ENCODE measurements around the gene PRRX2. TPM values are rescaled to one million over a fixed set of nuclear protein-coding genes. Genes with fewer than 3 reads are reported as not detected.

Gene PRRX2
- total RNA-seq, result 1.1 TPM
- long read RNA-seq, partial matches to known transcripts, result 0 of 2 reads
- long read RNA-seq, other reads (novel, unspliced or antisense), result 0 of 2 reads

- DNase-seq (no peak), ATAC-seq (peak; percentile 12)
- H3K9me3 ChIP-seq, result no peaks in the 10 kb centered on the region
- intact Hi-C loops (cut with DNase I), result no loop called here
- H3K36me3 ChIP-seq, result no peaks in the 10 kb centered on the region
- peaks cover 8% of the 10 kb centered on the region for H3K4me1 ChIP-seq
- H3K27ac ChIP-seq, result no peak within 1 kb of the TSS
- TF ChIP-seq CTCF (IDR thresholded peaks at IDR 0.05), result no peak
- H3K27me3 ChIP-seq, result peaks cover 32% of the 10 kb centered on the region
- peak within 1 kb of the TSS; percentile 38 for H3K4me3 ChIP-seq
Measured at GRCh38 chr9:129665389-129665775, at the start of gene PRRX2. Gene PRRX2, plus strand, starts transcription at chr9:129665647. Its CDS starts 221 bp downstream, at chr9:129665868.

GRCh38 chr9:129617167-129617566 is 48.3 kb upstream of the PRRX2 start:
- no peaks in the 10 kb centered on the region for H3K9me3 ChIP-seq
- DNase-seq, result no peak
- peak; percentile 34 for ATAC-seq
- peaks cover 7% of the 10 kb centered on the region for H3K4me1 ChIP-seq
- intact Hi-C loops (cut with DNase I), result loop anchor here (5.0 kb wide), 1 partner anchor 480 kb away; no protein-coding TSS in a partner anchor
- peak; percentile 25 for TF ChIP-seq CTCF (IDR thresholded peaks at IDR 0.05)
- H3K27ac ChIP-seq, result no peak overlapping the region
- H3K36me3 ChIP-seq, result no peaks in the 10 kb centered on the region
- H3K4me3 ChIP-seq, result no peak overlapping the region
- peaks cover 11% of the 10 kb centered on the region for H3K27me3 ChIP-seq

- DNase-seq, result no peak
- H3K27ac ChIP-seq, result no peak overlapping the region
- intact Hi-C loops (cut with DNase I), result loop anchor here (5.0 kb wide), 1 partner anchor 483 kb away; no protein-coding TSS in a partner anchor
Measured at GRCh38 chr9:129619787-129620668, 45.4 kb upstream of the PRRX2 start.

GRCh38 chr9:129620669-129621295 is 44.7 kb upstream of the PRRX2 start, which contains the start of gene C9orf50:
Gene C9orf50, minus strand, starts transcription at chr9:129621101. Its CDS starts 527 bp downstream, at chr9:129620574.
- H3K36me3 ChIP-seq, result no peaks in the 10 kb centered on the region
- no peak for ATAC-seq
- H3K4me1 ChIP-seq, result peaks cover 21% of the 10 kb centered on the region
- no peak for DNase-seq
- peaks cover 11% of the 10 kb centered on the region for H3K27me3 ChIP-seq
- no peak within 1 kb of the TSS for H3K27ac ChIP-seq
- H3K4me3 ChIP-seq, result peak within 1 kb of the TSS; percentile 44
- TF ChIP-seq CTCF (IDR thresholded peaks at IDR 0.05), result no peak
- H3K9me3 ChIP-seq, result no peaks in the 10 kb centered on the region
- intact Hi-C loops (cut with DNase I), result no loop called here

More at GRCh38 chr9:129619787-129620668, 45.4 kb upstream of the PRRX2 start:
- Histone ChIP-seq H3K36me3 (no peaks in the 10 kb centered on the region), H3K4me1 (peaks cover 13% of the 10 kb centered on the region), H3K4me3 (peak overlapping the region; percentile 44), H3K9me3 (no peaks in the 10 kb centered on the region), H3K27me3 (peaks cover 11% of the 10 kb centered on the region)
- ATAC-seq, result peak; percentile 43
- no peak for TF ChIP-seq CTCF (IDR thresholded peaks at IDR 0.05)

GRCh38 chr9:129623331-129623730 is 42.1 kb upstream of the PRRX2 start:
- DNase-seq, result no peak
- intact Hi-C loops (cut with DNase I), result no loop called here
- peaks cover 11% of the 10 kb centered on the region for H3K27me3 ChIP-seq
- H3K36me3 ChIP-seq, result no peaks in the 10 kb centered on the region
- H3K27ac ChIP-seq, result no peak overlapping the region
- H3K9me3 ChIP-seq, result no peaks in the 10 kb centered on the region
- no peak for ATAC-seq
- peaks cover 36% of the 10 kb centered on the region for H3K4me1 ChIP-seq
- no peak overlapping the region for H3K4me3 ChIP-seq
- TF ChIP-seq CTCF (IDR thresholded peaks at IDR 0.05), result no peak
